Ramos (cell line): ENCODE data around the gene CDH13.

Experiments
- in situ Hi-C: fragments of 300-500 bp; cut with MboI; formaldehyde crosslinking; loops from one replicate; pipeline ENCODE4 v1.14.3; 2022; ENCODE audit warnings: low sequenced_read_pairs; ENCODE audit not compliant: unreplicated experiment

Gene CDH13

DNA sequence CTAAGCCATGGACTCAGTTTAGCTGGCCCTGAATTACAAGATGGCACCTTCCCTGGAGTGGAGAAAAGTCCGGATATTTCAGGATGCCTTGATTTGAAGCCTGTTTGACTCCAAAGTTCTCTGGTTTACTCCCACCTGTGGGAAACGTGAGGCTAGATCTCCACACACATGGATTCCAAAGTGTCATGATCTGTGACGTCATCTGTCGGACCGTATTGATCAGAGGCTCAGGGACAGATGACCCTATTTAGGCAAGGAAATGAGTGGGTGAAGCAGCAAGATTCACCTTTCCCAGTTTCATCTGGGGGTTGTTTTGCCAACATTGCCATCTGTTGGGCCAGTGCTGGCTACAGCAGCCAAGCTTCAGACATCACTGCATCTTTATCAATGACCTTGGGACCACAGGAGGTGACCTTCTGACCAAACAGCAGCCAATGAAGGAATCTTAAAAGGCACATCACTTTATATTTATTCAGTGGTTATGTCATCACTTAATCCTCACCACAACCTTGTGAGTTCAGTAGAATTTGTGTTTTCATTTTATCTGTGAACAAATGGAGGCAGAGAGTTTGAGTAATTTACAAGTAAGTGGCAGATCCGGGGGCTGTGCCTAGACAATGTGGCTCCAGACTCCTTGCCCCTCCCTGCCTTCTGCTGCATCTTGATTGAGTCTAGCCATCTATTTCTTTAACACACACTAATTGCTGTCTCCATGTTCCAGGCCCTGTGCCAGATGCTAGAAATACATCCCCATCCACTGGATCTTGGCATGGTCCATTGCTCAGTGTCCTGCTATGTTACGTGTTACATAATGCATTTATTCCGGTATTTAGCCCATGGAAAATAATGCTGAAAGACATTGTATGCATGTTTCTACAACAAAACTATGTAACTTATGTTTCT lies 1.5 kb upstream of the CDH13 start:
- in situ Hi-C loops, result loop anchor here (25.0 kb wide), 1 partner anchor 363 kb away; no protein-coding TSS in a partner anchor

DNA sequence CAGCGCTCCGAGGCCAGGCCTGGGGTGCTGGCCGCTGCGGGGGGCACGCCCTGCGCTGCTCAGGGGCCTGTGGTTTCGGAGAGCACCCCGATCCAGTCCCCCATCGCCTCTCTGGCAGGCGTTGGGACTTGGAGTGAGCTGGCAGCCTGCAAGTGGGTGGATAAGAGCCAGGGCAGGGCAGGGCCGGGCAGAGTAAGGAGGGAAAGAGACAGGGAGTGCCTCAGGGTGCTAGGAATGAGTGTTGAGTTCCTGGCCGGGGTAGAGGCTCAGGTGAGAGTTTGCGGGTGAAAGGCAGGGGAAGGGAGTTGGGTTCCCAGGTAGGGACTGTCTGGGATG lies 1.3 kb downstream of the CDH13 start:
- in situ Hi-C loops, result loop anchor here (25.0 kb wide), 1 partner anchor 366 kb away; no protein-coding TSS in a partner anchor

DNA sequence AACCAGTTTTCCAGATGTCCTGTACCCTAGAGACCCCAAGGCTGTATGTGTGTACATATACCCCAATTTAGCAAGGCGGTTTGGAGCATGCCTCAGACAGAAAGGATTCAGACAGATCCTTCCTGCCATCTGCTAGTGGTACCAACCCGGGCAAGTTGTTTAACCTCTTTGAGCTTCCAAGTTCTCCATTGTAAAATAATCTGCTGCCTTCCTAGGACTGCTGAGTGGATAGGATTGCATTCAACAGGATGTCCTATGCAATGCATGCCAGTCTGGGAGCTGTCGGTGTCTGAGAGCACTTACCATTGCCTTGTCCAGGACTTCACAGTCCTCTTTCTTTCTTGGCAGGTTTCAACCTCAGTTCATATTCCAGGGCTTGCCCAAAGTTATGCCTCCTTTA lies 1.9 kb downstream of the CDH13 start:
- in situ Hi-C loops, result loop anchor here (25.0 kb wide), 1 partner anchor 366 kb away; no protein-coding TSS in a partner anchor

DNA sequence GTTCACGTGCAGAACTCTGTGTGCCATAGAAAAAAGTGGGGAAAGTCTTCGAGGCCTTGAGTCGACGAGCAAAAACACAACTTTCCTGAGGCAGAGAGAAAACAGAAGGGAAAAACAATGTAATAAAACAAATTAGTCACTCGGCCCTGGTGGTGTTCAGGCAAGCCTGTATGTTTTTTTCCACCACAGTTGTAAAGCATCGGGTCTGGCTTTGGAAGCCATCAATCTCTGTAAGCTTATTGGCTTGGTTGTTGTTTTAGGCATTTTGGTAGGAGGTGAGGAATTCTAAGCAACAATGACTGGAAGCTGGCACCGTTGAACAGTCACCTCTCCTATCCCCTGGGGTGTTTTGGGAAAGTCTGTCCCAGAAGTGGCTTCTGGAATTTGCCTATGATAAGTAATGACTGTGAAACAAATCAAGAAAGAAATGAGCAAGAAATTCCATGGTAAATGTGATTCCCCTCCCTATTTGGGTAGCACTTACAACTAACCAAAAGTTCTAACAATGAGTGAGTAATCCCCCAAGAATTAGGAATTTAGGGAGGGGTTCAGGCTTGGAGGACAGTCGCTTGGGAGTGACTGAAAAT lies 2.8 kb downstream of the CDH13 start:
- in situ Hi-C loops, result loop anchor here (25.0 kb wide), 1 partner anchor 367 kb away; no protein-coding TSS in a partner anchor

DNA sequence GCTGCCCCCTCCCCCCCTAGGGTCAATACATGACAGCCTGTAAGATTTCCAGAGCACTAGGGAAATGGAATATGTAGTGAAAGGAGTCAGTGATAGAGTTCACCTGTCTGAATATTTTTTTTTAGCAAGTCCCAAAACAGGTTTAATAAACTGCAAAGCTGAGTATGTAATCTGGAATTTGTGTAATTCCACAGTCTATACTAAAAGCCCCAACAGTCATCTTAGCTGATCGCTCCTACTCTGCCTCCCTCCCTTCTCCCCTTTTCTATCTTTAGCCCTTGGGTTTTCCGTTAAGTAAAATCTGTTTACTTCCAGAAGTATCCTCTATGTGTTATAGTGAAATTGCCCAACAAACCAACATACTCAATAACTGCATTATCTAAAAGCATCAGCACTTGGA lies 3.5 kb downstream of the CDH13 start:
- in situ Hi-C loops, result loop anchor here (25.0 kb wide), 1 partner anchor 368 kb away; no protein-coding TSS in a partner anchor

DNA sequence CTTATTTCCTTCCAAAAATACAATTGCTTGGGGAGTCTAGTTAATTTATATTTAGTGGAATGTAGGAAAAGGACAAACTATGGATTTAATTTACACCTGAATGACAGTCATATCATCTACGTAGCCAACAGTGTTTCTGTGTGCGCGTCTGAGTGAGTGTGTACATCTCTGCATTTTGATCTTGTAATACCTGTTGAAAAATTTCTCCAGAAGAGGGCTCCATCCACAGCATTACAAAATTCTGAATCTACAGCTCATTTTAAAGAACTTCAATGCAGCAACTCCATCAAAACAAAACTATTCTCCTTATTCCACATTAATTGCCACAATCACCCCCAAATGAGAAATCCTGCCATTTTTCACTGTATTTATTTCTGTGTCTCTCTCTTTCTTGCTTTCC lies 3.9 kb downstream of the CDH13 start:
- in situ Hi-C loops, result loop anchor here (25.0 kb wide), 1 partner anchor 368 kb away; no protein-coding TSS in a partner anchor

DNA sequence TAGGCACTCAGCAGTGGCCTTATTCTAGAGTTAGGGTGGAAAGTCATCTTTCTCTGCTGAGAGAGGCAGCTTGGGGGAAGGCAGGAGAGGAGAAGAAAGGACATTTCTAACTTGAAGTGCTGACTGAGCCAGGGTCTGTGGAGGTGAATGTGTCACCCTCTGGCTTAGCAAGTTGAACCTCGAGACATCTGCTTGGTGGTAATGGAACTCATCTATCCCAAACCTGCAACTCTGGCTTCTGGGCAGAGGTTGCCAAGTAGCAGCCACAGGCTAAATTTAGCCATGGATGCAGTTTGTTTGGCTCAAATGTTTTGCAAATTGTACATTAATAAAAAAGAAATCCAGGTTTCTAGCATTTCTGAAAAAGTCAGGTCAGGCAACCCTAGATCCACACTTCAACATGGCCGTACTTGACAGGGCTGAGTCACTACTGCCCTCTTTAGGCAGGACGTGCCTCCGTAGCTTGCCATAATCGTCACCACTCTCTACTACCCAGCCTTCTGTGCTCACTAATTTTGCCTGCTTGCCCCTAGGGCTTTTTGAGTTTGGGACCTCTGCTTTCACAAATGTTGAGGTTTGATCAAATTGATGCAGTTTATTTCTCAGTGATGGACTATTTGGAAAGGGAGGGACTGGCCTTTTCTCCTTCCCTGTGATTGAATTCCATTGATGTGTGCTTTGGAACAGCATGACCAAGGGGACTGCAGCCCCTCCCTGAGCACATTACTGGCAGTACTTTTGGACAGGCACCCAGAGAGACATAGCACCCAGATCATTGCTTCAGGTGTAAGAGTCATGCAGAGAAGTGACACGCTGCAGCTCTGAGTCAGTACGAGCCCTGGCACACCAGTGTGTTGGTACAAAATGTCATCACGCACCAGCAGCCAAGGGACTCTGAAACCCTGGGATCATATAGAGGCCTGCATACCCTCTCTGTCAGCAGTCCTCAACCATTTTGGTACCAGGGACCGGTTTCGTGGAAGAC lies 5.2 kb downstream of the CDH13 start:
- in situ Hi-C loops, result loop anchor here (25.0 kb wide), 1 partner anchor 370 kb away; no protein-coding TSS in a partner anchor

DNA sequence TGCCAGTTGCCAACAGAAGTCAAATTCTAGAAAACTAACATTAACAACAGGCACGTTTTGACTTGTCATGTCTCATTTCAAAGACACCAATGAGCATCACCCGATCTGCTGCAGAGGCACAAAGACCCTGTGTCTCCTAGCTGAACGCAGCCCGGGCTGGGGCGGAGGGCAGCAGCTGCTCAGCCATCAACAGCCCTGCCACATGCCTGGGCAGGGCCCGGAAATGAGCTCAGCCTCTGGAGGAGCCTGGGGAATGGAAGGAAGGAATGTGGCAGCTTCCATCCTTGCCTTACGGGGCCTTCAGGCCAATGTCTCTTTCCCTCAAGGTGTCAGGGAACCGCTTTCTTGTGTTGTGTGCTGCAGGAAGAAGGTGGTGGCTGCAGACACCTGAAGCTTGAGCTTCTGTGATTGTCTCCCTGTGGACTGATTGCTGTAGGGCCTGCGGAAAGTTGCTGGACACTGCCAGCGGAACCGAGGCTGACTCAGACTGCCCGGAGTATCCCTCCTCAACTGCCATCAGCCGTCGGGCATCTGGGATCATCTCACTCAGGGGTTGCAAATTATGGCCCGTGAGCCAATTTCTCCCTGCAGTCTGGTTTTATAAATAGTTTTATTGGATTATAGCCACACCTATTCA lies 7.3 kb downstream of the CDH13 start:
- in situ Hi-C loops, result loop anchor here (25.0 kb wide), 1 partner anchor 372 kb away; no protein-coding TSS in a partner anchor

DNA sequence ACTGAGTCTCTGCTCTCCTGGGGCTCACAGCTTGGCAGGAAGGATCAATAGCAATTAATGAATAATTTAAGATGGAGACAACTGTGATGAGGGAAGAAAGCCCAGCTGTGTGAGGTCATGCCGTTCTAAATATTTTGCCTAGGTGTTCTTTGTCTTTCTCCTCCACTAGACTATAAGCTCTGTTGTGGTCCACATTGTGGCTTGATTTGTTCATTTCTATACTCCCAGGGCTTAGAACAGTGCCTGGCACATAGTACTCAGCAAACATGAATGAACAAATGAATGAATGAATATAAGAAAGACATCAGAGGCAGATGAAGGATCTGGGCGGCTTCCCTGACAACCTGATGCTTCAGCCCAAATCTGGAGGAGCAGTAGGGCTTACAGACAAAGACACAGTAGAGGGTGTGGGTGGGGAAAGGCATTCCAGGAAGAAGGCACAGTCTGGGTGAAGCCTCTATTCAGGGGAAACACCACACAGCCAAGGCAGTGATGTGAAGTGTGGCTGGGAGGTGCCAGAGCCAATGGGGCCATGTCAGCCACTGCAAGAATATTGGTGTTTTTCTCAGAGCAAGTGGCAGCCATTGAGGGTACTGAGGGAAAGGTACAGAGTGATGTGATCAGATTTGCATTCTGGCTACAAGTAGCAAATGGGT lies 8.3 kb downstream of the CDH13 start:
- in situ Hi-C loops, result loop anchor here (25.0 kb wide), 1 partner anchor 373 kb away; no protein-coding TSS in a partner anchor

DNA sequence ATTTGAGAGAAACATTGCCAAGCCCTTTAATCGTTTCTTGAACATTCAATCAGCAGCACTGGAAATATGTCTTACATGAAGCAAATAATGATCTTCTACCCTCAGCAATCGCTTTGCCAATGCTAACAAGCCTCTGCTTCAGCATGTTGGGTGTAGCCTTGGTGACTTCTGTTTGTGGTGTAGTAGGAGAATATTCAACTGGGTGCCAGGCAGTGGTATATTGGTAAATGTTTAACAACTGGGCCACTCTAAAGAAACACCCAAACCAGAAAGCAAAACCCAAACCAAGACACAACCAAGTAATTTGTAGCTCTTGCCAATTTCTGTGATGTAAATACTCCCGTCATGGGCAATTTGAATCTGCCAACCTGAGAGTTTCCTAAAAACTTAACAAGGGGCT lies 9.7 kb downstream of the CDH13 start:
- in situ Hi-C loops, result loop anchor here (25.0 kb wide), 1 partner anchor 374 kb away; no protein-coding TSS in a partner anchor

DNA sequence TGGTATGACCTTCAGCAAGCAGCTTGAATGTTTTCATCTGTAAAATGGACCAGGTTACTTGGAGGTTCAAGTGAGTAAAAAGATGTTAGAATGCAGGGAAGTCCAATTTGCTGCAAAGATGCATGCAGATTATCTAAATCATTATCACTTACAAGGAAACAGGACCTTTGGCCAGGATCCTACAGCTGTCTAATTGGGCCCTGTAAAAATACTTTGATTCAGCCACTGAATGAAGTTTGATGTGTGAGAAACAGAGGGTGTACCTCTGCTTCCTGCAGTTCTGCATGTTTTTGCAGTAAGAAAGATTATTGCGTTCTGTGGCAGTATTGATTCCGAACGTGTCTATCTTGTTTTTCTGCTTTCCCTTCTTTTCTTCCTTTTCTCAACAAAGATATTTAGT lies 10.2 kb downstream of the CDH13 start:
- in situ Hi-C loops, result loop anchor here (25.0 kb wide), 1 partner anchor 375 kb away; no protein-coding TSS in a partner anchor

DNA sequence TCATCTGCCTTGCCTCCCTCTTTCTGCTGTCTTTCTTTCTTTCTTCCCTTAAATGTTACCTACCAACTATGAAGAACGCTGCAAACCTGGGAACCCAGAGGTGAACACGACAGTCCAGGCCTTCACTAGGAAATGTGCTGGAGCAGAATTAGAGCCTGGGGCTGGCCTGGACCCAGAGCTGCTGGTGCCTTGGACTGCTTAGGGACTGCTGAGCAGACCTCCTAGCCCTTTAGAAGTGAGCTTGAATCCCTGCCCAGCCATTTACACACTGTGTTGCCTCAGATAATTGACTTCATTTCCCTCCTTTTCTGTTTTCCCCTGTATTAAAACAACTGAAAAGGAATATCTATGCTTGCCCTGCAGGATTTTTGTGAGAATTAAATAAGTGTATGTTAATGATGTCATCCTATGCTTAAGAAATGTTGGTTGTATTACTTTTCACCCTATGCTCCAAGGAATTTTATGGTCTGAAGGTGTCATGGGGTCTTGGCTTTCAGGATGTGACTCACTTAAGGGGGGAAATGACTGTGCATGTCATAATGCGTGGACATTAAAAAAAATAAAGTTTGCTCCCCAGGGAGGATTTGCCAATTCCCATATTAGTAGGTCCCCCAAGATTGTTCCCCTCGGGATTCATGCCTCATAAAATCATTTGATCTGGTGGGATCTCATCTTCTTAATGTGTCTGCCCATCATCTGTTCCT lies 11.5 kb downstream of the CDH13 start:
- in situ Hi-C loops, result loop anchor here (25.0 kb wide), 1 partner anchor 376 kb away; no protein-coding TSS in a partner anchor

DNA sequence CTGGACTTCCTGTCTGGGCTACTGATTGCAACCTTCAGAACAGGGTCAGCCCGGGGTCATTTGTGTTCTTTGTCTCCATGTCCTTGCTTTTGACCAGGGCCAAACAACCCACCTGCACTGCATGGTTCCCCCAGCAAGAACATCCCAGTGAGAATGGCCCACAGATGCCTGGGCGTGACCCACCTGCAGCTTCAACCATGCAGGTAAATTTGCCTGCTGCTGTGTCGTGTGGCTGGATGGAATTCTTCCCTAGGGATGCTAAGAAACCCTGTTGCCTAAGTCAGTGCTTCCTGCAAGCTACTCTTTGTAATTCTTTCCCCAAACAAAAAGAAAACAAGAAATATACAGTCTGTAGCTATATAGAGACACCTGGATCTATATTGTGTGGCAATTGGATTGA lies 12.5 kb downstream of the CDH13 start:
- in situ Hi-C loops, result loop anchor here (25.0 kb wide), 1 partner anchor 377 kb away; no protein-coding TSS in a partner anchor

DNA sequence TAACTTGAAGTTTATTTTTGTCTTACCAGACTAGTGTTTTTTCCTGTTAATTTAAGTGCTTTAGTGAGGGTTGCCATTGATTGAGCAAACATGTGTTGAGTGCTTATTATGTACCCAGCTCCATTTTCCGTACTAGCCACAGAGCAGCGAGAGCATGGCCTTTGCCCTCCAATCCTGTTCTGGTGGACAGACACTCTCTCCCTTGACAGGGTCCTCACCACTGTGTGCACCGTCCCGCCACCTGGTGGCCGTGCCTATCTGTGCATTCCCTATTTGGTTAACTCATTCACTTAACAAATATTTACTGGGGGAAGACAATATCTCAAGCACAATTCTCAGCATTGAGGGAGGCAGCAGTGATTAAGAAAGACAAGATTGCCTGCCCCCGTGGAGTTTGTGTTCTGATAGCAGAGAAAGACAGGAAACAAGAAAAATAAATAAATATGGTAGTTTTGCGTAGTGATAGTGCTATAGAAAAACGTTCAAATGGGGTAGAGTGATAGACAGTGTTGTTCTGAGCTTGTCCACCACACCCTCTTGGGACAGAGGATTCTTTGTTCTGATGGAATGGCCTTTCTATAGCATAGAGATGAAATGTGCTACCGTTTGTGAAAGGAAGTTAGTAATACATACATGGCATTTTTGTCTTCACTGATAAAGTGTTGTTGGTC lies 13.0 kb downstream of the CDH13 start:
- in situ Hi-C loops, result loop anchor here (25.0 kb wide), 1 partner anchor 378 kb away; no protein-coding TSS in a partner anchor

DNA sequence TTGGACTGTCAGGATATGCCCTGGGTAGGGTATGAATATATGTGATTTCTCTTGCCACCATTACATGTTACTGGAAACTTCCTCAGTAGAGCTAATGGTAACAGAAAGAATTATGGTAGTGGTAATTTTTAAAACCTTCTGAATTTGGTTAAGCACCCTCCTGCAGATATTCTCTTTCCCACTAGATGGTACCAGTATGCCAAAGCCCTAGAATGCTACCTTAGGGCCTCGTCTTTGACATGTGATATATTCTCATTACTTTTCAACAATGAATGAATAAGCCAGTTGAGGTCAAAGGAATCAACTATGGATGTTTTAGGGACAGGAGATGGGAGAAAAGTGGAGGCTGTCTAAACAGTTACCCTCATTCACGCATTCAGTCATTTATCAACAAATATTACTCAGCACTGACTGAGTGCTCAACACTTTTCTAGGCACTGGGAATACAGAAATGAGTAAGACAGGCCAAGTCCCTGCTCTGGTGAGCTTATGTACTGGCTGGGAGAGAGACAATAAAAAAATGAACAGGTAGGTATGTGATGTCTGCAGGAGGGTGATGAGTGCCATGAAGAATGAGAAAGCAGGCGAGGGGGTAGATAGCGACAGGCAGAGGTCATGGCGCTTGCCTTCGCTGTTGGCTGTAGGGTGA lies 14.7 kb downstream of the CDH13 start:
- in situ Hi-C loops, result loop anchor here (25.0 kb wide), 1 partner anchor 379 kb away; no protein-coding TSS in a partner anchor

DNA sequence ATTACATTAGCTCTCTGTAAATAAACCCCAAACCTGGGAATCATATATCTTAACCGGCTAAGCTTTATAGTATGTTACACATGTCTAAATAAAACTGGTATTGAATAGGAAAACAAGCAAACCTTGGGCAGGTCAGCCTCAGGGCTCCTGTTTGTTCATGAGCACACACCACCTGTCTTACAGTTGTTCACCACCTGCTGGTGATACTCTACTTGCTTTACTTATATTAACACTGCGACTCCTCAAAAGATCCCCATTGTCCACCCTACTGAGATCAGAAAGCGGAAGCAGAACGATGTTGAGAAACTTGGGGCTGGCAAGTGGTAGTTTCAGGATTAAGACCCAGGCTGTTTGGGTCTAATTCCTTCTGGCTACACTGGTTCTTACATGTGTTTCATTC lies 16.4 kb downstream of the CDH13 start:
- in situ Hi-C loops, result loop anchor here (25.0 kb wide), 1 partner anchor 381 kb away; no protein-coding TSS in a partner anchor
